GM19193 (cell line): ENCODE data around the gene BRCA2.

Experiments used
- POLR2A ChIP-seq: IDR thresholded peaks from 4 replicates; pipeline ENCODE4 v1.6.1; 2011; ENCODE audit not compliant: insufficient read depth, insufficient read length; ENCODE audit errors: extremely low read depth

Gene BRCA2, protein sequence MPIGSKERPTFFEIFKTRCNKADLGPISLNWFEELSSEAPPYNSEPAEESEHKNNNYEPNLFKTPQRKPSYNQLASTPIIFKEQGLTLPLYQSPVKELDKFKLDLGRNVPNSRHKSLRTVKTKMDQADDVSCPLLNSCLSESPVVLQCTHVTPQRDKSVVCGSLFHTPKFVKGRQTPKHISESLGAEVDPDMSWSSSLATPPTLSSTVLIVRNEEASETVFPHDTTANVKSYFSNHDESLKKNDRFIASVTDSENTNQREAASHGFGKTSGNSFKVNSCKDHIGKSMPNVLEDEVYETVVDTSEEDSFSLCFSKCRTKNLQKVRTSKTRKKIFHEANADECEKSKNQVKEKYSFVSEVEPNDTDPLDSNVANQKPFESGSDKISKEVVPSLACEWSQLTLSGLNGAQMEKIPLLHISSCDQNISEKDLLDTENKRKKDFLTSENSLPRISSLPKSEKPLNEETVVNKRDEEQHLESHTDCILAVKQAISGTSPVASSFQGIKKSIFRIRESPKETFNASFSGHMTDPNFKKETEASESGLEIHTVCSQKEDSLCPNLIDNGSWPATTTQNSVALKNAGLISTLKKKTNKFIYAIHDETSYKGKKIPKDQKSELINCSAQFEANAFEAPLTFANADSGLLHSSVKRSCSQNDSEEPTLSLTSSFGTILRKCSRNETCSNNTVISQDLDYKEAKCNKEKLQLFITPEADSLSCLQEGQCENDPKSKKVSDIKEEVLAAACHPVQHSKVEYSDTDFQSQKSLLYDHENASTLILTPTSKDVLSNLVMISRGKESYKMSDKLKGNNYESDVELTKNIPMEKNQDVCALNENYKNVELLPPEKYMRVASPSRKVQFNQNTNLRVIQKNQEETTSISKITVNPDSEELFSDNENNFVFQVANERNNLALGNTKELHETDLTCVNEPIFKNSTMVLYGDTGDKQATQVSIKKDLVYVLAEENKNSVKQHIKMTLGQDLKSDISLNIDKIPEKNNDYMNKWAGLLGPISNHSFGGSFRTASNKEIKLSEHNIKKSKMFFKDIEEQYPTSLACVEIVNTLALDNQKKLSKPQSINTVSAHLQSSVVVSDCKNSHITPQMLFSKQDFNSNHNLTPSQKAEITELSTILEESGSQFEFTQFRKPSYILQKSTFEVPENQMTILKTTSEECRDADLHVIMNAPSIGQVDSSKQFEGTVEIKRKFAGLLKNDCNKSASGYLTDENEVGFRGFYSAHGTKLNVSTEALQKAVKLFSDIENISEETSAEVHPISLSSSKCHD (N-terminal part only)

DNA sequence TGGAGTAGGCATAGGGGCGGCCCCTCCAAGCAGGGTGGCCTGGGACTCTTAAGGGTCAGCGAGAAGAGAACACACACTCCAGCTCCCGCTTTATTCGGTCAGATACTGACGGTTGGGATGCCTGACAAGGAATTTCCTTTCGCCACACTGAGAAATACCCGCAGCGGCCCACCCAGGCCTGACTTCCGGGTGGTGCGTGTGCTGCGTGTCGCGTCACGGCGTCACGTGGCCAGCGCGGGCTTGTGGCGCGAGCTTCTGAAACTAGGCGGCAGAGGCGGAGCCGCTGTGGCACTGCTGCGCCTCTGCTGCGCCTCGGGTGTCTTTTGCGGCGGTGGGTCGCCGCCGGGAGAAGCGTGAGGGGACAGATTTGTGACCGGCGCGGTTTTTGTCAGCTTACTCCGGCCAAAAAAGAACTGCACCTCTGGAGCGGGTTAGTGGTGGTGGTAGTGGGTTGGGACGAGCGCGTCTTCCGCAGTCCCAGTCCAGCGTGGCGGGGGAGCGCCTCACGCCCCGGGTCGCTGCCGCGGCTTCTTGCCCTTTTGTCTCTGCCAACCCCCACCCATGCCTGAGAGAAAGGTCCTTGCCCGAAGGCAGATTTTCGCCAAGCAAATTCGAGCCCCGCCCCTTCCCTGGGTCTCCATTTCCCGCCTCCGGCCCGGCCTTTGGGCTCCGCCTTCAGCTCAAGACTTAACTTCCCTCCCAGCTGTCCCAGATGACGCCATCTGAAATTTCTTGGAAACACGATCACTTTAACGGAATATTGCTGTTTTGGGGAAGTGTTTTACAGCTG lies at the start of gene BRCA2, which contains the start of gene ZAR1L:
Gene BRCA2, plus strand, starts transcription at position 271 of the 790 bp plus-strand sequence. CDS start 953 bp downstream, outside the sequence.
Gene ZAR1L, minus strand, starts transcription at position 126 of the 790 bp plus-strand sequence. CDS start 3,438 bp downstream, outside the sequence.
- peak; percentile 98 for TF ChIP-seq POLR2A

DNA sequence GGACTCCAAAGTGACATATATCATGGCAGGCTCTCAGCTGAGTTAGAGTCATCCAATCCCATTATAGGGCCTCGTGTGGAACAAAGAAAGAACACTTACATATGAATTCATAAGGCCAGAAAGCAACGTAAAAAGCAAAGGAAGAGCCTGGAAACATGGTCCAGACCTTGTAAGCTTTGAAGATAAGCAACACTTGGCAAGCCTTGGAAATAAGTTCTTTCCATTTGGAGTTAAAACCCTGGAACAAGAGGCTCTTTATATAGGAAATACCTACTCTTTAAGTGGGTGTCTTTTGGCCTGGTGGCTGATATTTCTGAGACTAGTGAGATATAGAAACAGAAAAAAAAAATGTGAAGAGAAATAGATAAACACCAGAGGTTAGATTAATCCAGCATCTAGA lies 49.6 kb upstream of the BRCA2 start:
- TF ChIP-seq POLR2A, result no peak

DNA sequence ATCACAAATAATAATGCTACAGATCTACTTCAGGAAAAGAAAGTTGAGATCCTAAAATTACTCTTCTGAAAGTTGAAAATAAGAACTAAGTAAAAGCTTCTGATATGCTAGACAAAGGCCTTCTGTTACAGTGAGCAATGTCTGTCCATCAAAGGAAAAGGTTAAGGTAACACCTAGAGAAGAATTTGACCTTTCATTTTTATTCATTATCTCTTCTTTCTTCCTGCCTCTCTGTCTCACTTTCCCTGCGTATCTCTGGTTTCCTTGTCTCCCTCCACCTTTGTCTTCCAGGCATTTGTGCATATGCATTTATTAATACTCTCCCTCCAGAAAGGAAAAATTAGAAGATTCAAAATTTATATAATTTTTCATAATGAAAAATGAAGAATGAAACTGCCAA lies 49.2 kb upstream of the BRCA2 start:
- TF ChIP-seq POLR2A, result no peak

DNA sequence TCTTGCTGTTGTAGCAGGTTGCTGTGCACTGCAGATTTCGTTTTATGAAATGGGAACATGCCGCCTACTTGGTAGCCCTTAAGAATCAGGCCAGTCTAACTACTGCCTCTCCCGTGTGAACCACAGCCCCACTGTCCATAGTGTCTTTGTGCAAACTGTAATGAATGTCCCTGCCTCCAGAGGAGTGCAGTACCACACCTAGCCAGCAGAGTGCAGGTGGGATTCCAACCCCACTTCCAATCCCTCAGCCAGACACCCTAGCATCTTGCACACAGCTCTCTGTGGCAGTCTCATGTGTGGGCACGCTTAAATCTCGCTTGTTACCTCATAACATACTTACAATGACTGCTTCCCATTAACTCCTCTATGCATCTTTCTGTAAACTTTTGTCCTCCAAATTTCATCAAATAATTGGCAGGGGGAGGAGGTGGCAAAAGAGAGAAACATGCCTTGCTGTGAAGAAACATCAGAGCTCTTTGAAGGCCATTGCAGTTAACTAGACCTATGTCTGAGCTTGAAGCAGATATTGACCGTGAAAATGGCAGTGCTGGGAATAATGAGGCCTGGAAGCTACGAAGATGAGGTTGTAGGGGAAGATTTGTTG lies 47.4 kb upstream of the BRCA2 start:
- no peak for TF ChIP-seq POLR2A

DNA sequence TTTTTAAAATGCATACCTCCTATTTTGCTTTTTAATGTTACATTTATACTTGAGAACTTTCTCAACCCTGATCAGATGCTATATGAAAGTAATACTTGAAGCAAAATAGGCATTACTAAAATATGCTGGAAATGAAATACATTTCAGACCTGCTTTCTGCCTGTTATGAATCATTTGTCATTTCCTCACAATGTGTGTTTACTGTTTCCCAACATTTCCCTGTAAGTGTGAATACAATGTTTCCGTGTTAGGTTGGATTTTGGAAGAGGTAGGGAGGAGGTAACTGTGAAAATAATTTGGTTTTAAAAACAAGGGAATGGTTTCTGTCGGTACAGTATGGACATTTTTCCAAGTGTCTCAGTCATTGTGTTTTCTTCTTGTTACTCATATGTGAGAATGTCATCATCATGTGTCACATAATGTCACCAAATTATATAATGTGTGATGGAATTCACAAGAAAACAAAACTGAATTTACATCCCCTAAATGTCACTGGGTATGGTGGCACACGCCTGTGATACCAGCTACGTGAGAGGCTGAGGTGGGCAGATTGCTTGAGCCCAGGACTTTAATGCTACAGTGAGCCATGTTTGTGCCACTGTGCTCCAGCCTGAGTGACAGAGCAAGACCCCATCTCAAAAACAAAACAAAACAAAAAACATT lies 43.2 kb upstream of the BRCA2 start:
- TF ChIP-seq POLR2A, result no peak

DNA sequence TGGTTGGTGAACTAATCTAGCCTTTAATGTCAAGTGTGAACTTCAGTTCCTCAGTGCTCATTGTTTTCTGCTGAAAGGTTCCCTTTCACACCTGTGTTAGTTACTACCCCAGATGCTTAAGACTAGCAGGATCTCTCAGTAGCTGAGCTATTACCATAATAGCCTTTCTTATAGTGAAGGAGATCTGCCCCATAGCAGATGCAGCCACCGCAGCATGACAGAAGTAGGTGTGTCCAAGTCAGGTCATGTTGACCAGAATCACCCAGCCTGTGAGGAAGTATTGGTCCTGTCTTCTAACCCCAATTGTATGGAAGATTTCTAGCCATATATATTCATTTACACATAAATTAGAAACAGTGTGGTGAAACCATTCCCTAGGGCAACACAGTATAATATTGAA lies 37.5 kb upstream of the BRCA2 start:
- no peak for TF ChIP-seq POLR2A

DNA sequence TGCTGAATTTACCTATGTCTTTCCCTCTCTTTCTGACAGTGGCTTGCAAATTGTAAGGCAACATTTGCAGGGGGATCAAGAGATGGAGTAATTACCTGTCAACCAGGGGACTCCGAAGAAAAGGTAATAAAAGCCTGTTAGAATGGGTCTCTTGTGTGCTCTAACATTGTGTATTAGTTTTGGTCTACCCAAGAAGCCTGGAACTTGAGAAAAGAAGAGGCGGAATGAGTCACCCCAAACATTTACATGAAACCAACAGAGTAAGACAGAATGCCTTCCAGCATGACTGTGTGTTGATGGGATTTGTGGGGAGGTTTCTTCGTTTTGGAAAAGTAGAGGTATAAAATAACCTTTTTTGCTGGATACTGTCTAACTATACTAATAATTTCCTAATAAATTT lies 36.9 kb upstream of the BRCA2 start:
- no peak for TF ChIP-seq POLR2A

DNA sequence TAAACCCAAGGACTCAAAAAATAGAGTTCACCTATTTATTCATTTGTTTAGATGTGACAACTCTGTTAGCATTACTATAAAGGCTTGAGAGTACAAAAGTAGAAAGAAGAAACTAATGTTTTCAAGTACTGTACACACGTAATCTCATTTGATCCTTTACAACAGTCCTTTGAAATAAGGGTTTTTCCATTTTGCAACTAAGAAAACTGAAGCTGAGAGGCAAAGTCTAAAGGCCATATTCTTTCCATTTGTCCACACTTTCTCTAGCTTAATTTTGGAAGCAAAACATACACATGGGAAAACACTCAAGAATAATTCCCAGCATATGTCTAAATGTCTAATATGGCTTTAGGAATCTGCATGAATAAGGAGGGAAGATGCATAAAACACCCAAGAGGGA lies 34.2 kb upstream of the BRCA2 start:
- TF ChIP-seq POLR2A, result no peak

DNA sequence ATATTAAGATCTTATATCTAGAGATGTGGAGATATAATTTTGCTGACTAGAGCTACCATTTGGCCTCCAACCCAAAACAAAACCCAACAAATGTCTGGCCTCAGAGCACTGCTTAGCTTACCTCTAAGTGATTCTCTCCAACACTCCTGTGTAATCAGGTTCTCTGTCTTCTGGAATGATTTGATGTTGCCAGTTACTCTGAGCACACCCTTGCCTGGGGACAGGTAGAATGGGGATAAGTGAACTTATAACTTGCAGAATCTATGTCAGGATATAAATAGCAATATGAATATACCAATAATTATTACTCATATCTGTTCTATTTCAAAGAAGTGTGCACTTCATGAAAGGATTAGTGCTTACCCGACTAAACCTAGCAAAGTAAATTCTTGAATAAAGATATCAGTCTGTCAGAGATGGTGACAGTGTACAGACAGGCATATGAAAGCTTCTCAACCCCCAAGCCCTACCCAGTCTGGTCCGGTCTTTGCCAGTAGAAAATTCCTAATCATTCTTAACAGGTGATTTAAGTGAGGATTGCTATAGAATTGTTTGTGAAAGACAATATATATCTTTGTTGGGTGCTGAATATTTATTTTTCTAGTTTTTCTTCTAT lies 33.1 kb upstream of the BRCA2 start:
- no peak for TF ChIP-seq POLR2A

DNA sequence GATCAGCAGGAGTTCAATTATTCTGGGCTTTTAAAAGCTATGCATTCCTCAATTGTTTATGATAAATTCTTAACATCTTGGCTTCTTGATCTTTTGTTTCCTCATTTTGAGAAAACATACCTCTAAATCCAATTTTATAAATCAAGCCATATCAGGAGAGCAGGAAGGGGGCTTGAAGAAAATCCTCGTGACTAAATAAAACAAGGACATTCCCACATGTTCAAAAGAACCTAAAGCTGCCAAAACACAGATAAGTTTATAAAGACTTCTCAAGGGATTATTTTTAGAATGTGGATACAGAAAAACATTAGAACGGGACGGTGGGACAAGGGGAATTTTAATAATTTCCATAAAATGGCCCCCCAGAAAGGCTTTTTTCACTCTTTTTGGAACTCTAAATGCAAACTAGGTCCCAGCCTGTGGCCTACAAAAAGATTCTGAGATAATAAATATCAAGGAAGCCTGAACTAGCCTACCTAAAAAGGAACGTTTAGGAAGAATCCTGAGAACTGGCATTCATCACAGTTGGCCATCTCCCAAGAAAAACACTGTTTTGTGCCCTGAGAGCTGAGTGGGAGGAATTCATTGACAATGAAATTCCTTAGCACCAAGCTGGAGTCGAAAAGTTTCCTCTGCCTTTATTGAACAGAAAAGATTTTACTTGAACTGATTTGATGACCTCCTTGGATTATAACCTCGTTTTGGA lies 30.2 kb upstream of the BRCA2 start:
- TF ChIP-seq POLR2A, result no peak

DNA sequence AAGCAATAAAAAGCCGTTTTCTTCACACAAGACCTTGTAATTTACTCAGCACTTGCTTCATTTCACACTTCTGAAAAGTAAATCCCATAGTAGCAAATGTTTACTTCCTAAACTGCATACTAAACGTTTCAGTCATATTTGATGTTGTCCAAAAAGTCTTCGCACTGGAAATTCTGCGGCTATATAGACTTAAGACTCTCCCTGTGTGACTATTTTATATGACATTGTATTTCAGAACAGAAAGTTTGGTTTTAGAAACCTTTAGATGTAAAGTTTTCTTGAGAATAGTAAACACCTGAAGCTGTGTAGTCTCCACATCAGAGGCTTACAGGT lies 29.7 kb upstream of the BRCA2 start:
- TF ChIP-seq POLR2A, result no peak

DNA sequence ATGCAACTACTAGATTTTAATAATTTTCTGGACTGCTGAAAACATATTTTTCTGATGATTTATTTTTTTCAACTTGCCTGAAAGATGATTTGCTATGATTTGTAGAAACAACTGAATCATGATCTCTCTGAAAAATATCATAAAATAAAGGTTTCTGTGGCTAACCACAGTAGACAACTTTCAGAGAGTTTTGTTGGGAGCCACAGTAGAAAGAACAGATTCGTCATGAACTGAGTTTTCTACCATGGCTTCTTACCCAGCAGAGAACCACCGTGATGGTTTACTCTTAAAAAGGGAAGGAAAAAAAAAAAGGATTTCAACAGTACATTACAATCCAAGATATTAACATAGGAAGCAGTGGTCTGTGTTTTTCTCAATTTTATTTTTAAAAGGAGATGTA lies 18.1 kb upstream of the BRCA2 start:
- TF ChIP-seq POLR2A, result no peak
